ENCODE results near the gene FPGT.
"Not testable (repeated sequence)": the region's sequence is repeated elsewhere in the genome, so short reads cannot be mapped to it uniquely, and the experiment has no call there.

FPGT gene

DNA sequence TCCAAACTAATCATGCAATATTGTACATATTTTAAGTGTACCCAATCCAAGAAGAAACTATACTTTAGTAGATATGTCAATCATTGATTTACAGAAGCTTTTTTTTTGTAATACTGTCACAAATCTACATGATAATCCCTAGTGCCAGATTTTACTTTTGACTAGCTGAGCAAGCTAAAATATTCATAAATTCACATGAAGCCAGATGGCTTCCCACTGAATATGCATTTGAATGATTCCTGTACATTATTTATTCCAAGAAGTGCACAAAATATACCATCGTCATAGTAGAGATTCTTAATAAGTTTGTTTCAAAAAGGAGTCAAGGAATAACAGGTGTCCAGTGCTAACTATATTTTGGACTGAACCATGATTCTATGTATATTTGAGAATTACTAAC is 17.2 kb downstream of the FPGT start:
- Histone ChIP-seq H3K27me3 (ENCODE audit: insufficient read depth, low read length) (no peaks in the 10 kb centered on the region), H2AFZ (ENCODE audit: low read length, unreplicated experiment) (no peak overlapping the region), H3K79me2 (ENCODE audit: control insufficient read depth, insufficient read depth, low read length, unreplicated experiment) (no peaks in the 10 kb centered on the region), H3K36me3 (ENCODE audit: insufficient read depth, low read length) (no peaks in the 10 kb centered on the region), H3K27ac (ENCODE audit: low read depth, low read length) (no peak overlapping the region), H3K4me1 (ENCODE audit: control insufficient read depth, insufficient read depth, low read length, unreplicated experiment) (no peaks in the 10 kb centered on the region), H3K4me3 (ENCODE audit: low read depth, low read length) (no peak overlapping the region)

DNA sequence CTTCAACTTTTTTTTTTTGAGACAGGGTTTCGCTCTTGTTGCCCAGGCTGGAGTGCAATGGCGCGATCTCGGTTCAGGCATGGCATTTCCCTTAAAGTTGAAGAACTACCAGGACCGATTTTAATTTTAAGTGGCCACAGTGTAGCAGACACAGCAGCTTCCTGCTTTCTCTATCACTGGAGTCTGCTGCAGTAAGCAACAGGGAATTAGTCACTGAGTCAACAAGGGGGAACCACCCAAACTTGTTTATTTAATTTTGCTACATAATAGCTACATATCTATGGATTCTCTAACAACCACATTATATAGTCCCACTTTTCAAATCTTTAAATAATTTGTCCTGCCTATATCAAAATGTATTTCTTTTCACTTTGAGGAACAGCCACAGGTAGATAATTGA is 24.7 kb downstream of the FPGT start:
- Histone ChIP-seq H3K79me2 (ENCODE audit: control insufficient read depth, insufficient read depth, low read length, unreplicated experiment) (no peaks in the 10 kb centered on the region), H2AFZ (ENCODE audit: low read length, unreplicated experiment) (no peak overlapping the region), H3K27me3 (ENCODE audit: insufficient read depth, low read length) (no peaks in the 10 kb centered on the region), H3K4me3 (ENCODE audit: low read depth, low read length) (no peak overlapping the region), H3K4me1 (ENCODE audit: control insufficient read depth, insufficient read depth, low read length, unreplicated experiment) (peaks cover 5% of the 10 kb centered on the region), H3K36me3 (ENCODE audit: insufficient read depth, low read length) (no peaks in the 10 kb centered on the region), H3K27ac (ENCODE audit: low read depth, low read length) (no peak overlapping the region)

DNA sequence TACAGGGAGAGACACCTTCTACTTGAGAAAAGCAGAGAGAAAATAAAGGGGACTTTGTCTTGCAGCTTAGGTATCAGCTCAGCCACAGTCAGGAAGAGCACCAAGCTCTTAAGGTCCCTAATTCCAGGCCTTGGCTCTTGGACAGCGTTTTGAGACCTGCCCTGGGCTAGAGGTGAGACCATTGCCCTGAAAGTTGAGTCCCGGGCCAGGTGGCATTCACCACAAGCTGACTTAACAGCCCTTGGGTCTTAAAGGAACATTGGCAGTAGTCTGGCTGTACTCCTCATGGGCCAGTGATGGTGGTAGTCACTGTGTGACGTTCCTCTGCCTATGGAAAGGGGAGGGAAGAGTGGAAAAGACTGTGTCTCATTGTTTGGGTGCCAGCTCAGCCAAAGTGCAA is 25.4 kb downstream of the FPGT start:
- Histone ChIP-seq H3K4me3 (ENCODE audit: low read depth, low read length) (no peak overlapping the region), H3K27ac (ENCODE audit: low read depth, low read length) (no peak overlapping the region), H3K79me2 (ENCODE audit: control insufficient read depth, insufficient read depth, low read length, unreplicated experiment) (no peaks in the 10 kb centered on the region), H2AFZ (ENCODE audit: low read length, unreplicated experiment) (no peak overlapping the region), H3K4me1 (ENCODE audit: control insufficient read depth, insufficient read depth, low read length, unreplicated experiment) (peaks cover 5% of the 10 kb centered on the region), H3K27me3 (ENCODE audit: insufficient read depth, low read length) (no peaks in the 10 kb centered on the region), H3K36me3 (ENCODE audit: insufficient read depth, low read length) (no peaks in the 10 kb centered on the region)

DNA sequence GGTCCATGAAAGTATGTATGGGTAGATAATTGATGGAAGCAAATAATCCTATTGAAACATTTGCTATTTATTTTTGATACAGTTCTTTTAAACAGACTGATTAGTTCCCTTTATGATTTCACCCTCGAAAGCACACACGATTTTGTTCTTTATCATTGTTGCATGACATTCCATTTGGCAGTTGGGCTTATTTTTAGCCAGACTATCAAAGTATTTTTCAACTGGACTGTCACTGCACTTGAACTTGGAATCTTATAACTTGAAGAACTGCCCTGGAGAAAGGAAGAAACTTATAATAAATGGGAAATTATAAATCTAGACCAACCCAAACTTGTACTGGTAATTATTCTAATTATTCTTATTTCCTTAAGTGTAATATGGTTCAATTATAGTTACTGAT is 37.1 kb downstream of the FPGT start, which contains the start of gene TNNI3K:
TNNI3K (plus strand) TSS at position 235 of the 400 bp plus-strand sequence; CDS start at position 300, 65 bp downstream.
- Histone ChIP-seq H3K36me3 (ENCODE audit: insufficient read depth, low read length) (no peaks in the 10 kb centered on the region), H2AFZ (ENCODE audit: low read length, unreplicated experiment) (no peak within 1 kb of the TSS), H3K27me3 (ENCODE audit: insufficient read depth, low read length) (no peaks in the 10 kb centered on the region), H3K27ac (ENCODE audit: low read depth, low read length) (no peak within 1 kb of the TSS), H3K4me3 (ENCODE audit: low read depth, low read length) (no peak within 1 kb of the TSS), H3K4me1 (ENCODE audit: control insufficient read depth, insufficient read depth, low read length, unreplicated experiment) (no peaks in the 10 kb centered on the region), H3K79me2 (ENCODE audit: control insufficient read depth, insufficient read depth, low read length, unreplicated experiment) (no peaks in the 10 kb centered on the region)

DNA sequence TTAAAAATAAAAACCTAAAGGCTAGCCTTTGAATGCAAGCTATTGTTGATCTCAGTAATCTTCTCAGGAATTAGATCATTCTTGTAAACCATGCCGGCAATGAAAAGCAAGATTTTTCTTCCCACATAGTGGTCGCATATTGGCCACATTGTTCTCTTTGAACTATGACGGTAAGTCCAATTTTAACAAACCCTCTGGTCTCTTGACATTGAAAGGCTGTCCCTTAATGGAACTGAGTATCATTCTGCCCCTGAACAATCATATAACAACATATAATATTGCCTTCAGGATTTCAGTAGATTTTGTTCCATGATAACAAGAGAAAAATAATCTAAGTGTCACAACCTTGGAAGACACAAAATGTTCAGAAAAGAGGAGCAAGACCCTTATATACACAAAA is 38.4 kb downstream of the FPGT start:
- H3K36me3 ChIP-seq (ENCODE audit: insufficient read depth, low read length): no peaks in the 10 kb centered on the region
- H3K4me3 ChIP-seq (ENCODE audit: low read depth, low read length): no peak overlapping the region
- no peaks in the 10 kb centered on the region for H3K27me3 ChIP-seq (ENCODE audit: insufficient read depth, low read length)
- no peaks in the 10 kb centered on the region for H3K4me1 ChIP-seq (ENCODE audit: control insufficient read depth, insufficient read depth, low read length, unreplicated experiment)
- no peaks in the 10 kb centered on the region for H3K79me2 ChIP-seq (ENCODE audit: control insufficient read depth, insufficient read depth, low read length, unreplicated experiment)
- no peak overlapping the region for H2AFZ ChIP-seq (ENCODE audit: low read length, unreplicated experiment)
- H3K27ac ChIP-seq (ENCODE audit: low read depth, low read length): no peak overlapping the region

DNA sequence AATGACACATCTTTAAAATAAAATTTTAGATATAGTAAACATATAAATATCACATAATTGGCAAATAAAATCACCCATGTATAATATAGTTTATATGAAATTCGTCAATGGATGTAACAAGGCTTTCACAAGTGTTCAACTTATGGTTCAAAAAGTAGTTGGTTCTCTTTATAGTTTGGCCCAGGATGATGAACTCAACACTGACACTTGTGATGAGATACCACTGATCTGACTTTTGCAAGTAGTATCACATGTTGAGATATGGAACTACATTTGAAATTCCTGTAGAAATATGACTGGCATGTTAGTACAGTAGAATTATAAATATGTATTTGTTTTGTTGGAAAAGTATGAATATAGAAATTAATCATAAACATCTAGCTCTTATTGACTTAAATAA is 39.0 kb downstream of the FPGT start:
- no peaks in the 10 kb centered on the region for H3K4me1 ChIP-seq (ENCODE audit: control insufficient read depth, insufficient read depth, low read length, unreplicated experiment)
- no peak overlapping the region for H2AFZ ChIP-seq (ENCODE audit: low read length, unreplicated experiment)
- H3K79me2 ChIP-seq (ENCODE audit: control insufficient read depth, insufficient read depth, low read length, unreplicated experiment): no peaks in the 10 kb centered on the region
- H3K27ac ChIP-seq (ENCODE audit: low read depth, low read length): no peak overlapping the region
- H3K4me3 ChIP-seq (ENCODE audit: low read depth, low read length): no peak overlapping the region
- H3K36me3 ChIP-seq (ENCODE audit: insufficient read depth, low read length): no peaks in the 10 kb centered on the region
- no peaks in the 10 kb centered on the region for H3K27me3 ChIP-seq (ENCODE audit: insufficient read depth, low read length)

DNA sequence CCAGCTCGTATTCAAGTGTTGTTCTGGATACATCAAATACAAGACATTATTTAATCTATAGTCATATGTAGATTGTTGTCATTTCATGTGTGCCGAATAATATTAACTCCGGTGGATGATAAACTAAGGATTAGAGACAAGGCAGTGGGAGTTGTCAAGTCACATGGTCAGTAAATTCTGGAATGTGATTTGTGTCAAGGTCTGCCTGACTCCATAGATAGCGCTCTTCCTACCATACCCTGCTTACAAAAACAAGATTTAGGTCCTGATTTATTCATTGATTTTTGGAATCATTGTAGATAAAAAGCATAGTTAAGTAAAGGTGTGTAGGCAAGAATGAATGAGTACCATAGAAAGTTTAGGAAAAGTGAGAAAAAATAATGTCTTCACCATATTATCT is 39.7 kb downstream of the FPGT start:
- no peaks in the 10 kb centered on the region for H3K27me3 ChIP-seq (ENCODE audit: insufficient read depth, low read length)
- no peaks in the 10 kb centered on the region for H3K4me1 ChIP-seq (ENCODE audit: control insufficient read depth, insufficient read depth, low read length, unreplicated experiment)
- no peaks in the 10 kb centered on the region for H3K79me2 ChIP-seq (ENCODE audit: control insufficient read depth, insufficient read depth, low read length, unreplicated experiment)
- H3K36me3 ChIP-seq (ENCODE audit: insufficient read depth, low read length): no peaks in the 10 kb centered on the region
- H3K4me3 ChIP-seq (ENCODE audit: low read depth, low read length): no peak overlapping the region
- H3K27ac ChIP-seq (ENCODE audit: low read depth, low read length): no peak overlapping the region
- H2AFZ ChIP-seq (ENCODE audit: low read length, unreplicated experiment): no peak overlapping the region

DNA sequence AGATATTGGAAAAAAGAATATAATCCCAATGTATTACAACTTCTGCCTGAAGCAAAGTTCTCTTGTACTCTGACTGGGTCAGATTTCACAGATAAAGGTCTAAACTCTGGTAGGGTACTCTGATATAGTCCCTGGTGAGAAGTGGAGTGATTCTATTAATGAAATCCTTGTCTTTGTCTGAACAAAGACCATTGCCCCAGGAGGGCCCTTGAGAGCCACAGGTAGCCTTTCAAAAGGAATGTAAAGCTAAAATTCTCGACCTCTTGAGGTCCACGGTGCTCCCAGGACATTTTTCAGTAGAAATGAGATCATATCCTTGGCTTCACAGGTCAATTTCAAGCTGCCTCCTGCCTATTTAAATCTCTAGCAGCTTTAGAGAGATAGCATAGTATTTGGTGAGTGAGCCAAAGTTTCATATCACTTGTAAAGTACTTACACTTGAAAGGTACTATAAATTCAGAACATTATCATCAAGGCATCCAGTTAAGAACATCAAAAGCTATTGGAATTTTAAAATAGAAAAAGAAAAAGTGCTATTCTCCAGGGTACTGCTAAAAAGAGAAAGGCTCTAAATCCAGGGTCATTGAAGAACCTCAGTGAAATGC is 47.2 kb downstream of the FPGT start:
- Histone ChIP-seq H2AFZ (ENCODE audit: low read length, unreplicated experiment) (no peak overlapping the region), H3K36me3 (ENCODE audit: insufficient read depth, low read length) (no peaks in the 10 kb centered on the region), H3K4me3 (ENCODE audit: low read depth, low read length) (no peak overlapping the region), H3K4me1 (ENCODE audit: control insufficient read depth, insufficient read depth, low read length, unreplicated experiment) (no peaks in the 10 kb centered on the region), H3K79me2 (ENCODE audit: control insufficient read depth, insufficient read depth, low read length, unreplicated experiment) (no peaks in the 10 kb centered on the region), H3K27me3 (ENCODE audit: insufficient read depth, low read length) (no peaks in the 10 kb centered on the region), H3K27ac (ENCODE audit: low read depth, low read length) (no peak overlapping the region)

DNA sequence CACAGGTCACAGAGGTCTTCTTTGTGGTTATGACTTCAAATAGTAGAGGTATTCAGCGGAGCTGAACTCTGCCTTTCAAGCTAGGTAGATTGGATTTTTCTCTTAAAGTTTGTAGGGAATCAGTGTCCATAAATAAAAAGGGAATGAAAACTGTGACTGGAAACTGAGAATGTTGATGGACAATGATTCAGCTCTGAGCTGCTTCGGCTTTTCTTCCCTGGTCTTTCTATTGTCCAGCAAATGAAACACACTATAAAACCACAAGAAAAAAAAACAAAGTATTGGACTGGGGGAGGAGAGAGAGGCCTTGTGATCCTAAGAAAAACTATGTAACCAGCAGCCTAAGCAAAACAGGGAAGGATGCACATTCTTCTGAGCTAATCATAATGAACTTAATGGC is 48.3 kb downstream of the FPGT start:
- Histone ChIP-seq H3K27ac (ENCODE audit: low read depth, low read length) (no peak overlapping the region), H3K36me3 (ENCODE audit: insufficient read depth, low read length) (no peaks in the 10 kb centered on the region), H3K27me3 (ENCODE audit: insufficient read depth, low read length) (no peaks in the 10 kb centered on the region), H3K79me2 (ENCODE audit: control insufficient read depth, insufficient read depth, low read length, unreplicated experiment) (no peaks in the 10 kb centered on the region), H2AFZ (ENCODE audit: low read length, unreplicated experiment) (no peak overlapping the region), H3K4me1 (ENCODE audit: control insufficient read depth, insufficient read depth, low read length, unreplicated experiment) (no peaks in the 10 kb centered on the region), H3K4me3 (ENCODE audit: low read depth, low read length) (no peak overlapping the region)

DNA sequence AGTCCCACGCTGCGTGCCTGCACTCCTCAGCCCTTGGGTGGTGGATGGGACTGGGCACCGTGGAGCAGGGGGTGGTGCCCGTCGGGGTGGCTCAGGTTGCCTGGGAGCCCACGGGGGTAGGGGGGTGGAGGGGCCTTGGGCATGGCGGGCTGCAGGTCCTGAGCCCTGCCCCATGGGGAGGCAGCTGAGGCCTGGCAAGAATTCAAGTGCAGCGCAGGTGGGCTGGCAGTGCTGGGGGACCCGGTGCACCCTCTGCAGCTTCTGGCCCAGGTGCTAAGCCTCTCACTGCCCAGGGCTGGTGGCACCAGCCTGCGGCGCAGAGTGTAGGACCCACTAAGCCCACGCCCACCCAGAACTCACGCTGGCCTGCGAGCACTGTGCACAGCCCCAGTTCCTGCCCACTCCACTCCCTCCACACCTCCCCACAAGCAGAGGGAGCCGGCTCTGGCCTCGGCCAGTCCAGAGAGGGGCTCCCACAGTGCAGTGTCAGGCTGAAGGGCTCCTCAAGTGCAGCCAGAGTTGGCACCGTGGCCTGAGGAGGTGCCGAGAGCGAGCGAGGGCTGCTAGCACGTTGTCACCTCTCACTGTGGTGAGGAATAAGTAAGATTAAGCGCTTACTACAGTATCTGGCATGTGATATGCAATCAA is 50.0 kb downstream of the FPGT start:
- Histone ChIP-seq H3K36me3 (ENCODE audit: insufficient read depth, low read length) (no peaks in the 10 kb centered on the region), H3K4me1 (ENCODE audit: control insufficient read depth, insufficient read depth, low read length, unreplicated experiment) (no peaks in the 10 kb centered on the region), H3K4me3 (ENCODE audit: low read depth, low read length) (no peak overlapping the region)

DNA sequence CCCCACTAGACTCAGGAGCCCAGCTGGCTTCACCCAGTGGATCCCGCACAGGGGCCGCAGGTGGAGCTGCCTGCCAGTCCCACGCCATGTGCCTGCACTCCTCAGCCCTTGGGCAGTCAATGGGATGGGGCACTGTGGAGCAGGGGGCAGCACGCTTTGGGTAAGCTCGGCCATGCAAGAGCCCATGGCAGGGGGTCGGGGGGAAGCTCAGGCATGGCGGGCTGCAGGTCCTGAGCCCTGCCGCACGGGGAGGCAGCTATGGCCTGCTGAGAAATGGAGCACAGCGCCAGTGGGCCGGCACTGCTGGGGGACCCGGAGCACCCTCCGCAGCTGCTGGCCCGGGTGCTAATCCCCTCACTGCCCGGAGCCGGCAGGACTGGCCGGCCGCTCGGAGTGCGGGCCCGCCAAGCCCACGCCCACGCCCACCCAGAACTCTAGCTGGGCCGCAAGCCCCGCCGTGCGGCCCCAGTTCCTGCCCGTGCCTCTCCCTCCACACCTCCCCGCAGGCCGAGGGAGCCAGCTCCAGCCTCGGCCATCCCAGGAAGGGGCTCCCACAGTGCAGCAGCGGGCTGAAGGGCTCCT is 55.3 kb downstream of the FPGT start:
- not testable (repeated sequence) for H3K27ac ChIP-seq (ENCODE audit: low read depth, low read length); H3K36me3 ChIP-seq (ENCODE audit: insufficient read depth, low read length); H2AFZ ChIP-seq (ENCODE audit: low read length, unreplicated experiment); H3K27me3 ChIP-seq (ENCODE audit: insufficient read depth, low read length); H3K79me2 ChIP-seq (ENCODE audit: control insufficient read depth, insufficient read depth, low read length, unreplicated experiment); H3K4me1 ChIP-seq (ENCODE audit: control insufficient read depth, insufficient read depth, low read length, unreplicated experiment); H3K4me3 ChIP-seq (ENCODE audit: low read depth, low read length)

More for the DNA sequence above, 50.0 kb downstream of the FPGT start:
- H2AFZ ChIP-seq (ENCODE audit: low read length, unreplicated experiment): no peak overlapping the region
- no peaks in the 10 kb centered on the region for H3K27me3 ChIP-seq (ENCODE audit: insufficient read depth, low read length)
- no peaks in the 10 kb centered on the region for H3K79me2 ChIP-seq (ENCODE audit: control insufficient read depth, insufficient read depth, low read length, unreplicated experiment)
- no peak overlapping the region for H3K27ac ChIP-seq (ENCODE audit: low read depth, low read length)
